GM19468 (cell line): ENCODE data around the gene CNDP1.

ENCODE experiments used
- ATAC-seq: cut with Tn5 transposase; IDR thresholded peaks from one replicate; pipeline ENCODE4 v1.9.1; 2021; ENCODE audit warnings: mild to moderate bottlenecking, moderate library complexity, moderate number of reproducible peaks; ENCODE audit not compliant: unreplicated experiment; ENCODE audit errors: extremely low read depth

The CNDP1 gene

DNA sequence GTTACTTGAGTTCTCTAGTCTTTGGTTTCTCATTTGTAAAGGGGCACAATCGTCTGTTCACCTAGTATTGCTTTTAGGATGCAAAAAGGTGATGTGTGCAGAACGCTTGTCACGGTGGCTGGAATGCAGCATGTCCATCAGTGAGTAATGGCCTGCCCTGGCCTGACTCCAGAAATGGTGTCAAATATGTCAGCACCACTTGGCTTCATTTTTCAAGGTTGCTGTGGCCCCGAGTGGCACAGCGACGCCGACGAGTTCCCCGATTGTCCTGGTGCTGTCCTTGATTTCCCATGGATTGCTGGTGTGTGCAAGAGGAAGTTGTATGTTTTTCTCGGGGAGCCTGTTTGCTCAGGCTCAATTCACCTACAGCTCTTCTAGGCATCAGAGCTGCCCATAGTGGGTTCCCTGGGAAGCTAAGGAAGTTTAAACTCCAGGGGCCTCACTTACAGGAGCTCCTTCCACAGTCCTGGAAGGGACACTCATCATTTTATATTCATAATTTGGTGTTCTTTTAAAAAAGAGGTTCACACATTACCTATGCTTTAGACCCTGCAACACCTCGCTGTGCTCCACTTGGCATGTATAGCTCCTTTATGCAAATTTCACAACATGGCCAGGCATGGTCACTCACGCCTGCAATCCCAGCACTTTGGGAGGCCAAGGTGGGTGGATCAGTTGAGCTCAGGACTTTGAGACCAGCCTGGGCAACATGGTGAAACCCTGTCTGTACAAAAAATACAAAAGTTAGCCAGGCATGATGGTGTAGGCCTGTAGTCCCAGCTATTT lies 37.8 kb downstream of the CNDP1 start:
- ATAC-seq: no peak

DNA sequence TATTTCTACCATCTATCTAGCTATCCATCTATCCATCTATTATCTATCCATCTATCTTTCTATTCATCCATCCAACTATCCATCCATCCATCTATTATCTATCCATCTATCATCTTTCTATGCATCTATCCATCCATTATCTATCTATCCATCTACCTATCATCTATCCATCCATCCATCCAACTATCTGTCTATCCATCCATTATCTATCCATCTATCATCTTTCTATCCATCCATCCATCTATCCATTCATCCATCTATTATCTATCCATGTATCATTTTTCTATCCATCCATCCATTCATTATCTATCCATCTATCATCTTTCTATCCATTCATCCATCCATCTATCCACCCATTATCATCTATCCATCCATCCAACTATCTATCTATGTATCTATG lies 38.8 kb downstream of the CNDP1 start:
- no peak for ATAC-seq

- ATAC-seq: no peak
Measured at GRCh38 chr18:74574916-74575315, 40.6 kb downstream of the CNDP1 start.

DNA sequence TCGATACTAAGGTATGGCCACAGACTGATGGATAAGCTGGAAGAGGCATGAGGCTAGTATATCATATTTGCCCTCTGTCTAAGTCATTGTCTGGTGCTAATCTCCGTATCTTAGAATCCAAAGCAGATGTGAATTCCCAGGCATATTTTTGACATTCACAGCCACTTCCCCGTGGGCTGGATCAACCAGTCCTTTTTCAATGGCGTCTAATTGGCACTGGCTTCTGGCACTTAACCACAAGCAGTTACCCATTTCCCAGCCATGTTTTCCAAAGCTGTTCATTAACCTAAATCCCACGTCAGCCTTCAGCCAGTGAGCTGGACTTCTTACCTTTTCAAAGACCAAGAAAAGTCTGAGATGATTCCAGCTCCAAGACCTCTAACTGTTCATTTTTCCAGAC lies 42.7 kb downstream of the CNDP1 start:
- no peak for ATAC-seq

GRCh38 chr18:74579496-74580065 lies 45.3 kb downstream of the CNDP1 start:
- ATAC-seq: no peak

DNA sequence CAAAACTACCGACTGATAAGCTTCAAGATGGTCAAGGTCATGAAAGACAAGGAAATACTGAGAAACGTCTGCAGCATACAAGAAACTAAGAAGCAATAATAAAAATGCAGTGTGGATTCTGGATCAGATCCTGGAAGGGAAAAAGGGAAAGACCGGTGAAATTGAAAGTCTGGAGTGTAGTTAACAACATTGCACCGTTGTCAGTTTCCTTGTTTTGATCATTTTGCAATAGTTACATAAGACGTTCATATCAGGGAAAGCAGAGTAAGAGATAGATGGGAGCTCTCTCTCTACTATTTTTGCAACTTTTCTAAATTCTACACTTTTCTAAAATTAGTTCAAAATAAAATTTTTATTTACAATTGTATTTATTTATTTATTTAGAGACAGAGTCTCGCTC lies 48.3 kb downstream of the CNDP1 start:
- no peak for ATAC-seq

- ATAC-seq: no peak
Measured at GRCh38 chr18:74587441-74587840, 53.1 kb downstream of the CNDP1 start.

- ATAC-seq: no peak
Measured at GRCh38 chr18:74589021-74589420, 54.7 kb downstream of the CNDP1 start.

- ATAC-seq: no peak
Measured at GRCh38 chr18:74589811-74590210, 55.5 kb downstream of the CNDP1 start.

- no peak for ATAC-seq
Measured at GRCh38 chr18:74590671-74591070, 56.4 kb downstream of the CNDP1 start.

DNA sequence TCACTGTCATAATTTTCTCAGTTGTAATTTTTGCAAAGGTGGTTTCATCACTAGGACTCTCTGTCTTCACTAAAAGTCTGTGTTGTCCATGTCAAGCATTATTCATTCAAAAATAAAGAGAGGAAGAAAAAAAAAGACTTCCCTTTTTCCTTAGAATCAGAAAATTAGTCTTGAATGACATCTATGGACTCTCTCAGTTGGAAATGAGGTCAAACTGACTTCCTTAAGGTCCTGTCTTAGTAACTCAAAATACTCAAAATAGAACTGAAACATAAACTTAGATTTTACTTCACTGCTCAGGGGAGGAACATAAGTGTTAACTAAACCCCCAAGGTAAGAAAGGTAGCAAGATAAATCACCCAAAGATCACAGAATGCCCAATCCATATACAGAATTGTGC lies 61.1 kb downstream of the CNDP1 start:
- no peak for ATAC-seq

GRCh38 chr18:74597034-74597661 lies 62.8 kb downstream of the CNDP1 start:
- ATAC-seq: peak; percentile 10

GRCh38 chr18:74597662-74598349 lies 63.5 kb downstream of the CNDP1 start, which contains the start of gene ZNF407:
ZNF407 (plus strand) TSS chr18:74597870; CDS start chr18:74631020, 33,150 bp downstream.
- peak; percentile 41 for ATAC-seq

- ATAC-seq: peak; percentile 34
Measured at GRCh38 chr18:74598350-74599001, 64.2 kb downstream of the CNDP1 start.

DNA sequence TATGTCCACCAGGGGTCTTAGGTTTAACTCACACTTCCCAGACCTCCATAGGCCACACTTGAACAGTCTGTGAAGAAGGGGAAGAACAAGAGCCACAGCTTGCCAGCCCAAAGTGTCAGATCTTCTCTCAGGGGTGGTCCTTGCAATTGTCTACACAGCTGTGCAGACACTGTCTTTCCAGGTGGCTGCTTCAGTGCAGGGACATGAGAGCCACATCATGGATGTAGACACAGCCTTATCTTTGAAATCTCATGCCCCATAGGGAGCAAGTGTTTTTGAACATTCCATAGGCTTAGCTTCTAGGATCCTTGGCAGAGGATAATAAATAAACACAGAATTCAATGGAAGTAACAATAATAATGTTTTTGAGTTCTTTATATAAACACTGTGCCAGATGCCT lies 70.1 kb downstream of the CNDP1 start:
- no peak for ATAC-seq

DNA sequence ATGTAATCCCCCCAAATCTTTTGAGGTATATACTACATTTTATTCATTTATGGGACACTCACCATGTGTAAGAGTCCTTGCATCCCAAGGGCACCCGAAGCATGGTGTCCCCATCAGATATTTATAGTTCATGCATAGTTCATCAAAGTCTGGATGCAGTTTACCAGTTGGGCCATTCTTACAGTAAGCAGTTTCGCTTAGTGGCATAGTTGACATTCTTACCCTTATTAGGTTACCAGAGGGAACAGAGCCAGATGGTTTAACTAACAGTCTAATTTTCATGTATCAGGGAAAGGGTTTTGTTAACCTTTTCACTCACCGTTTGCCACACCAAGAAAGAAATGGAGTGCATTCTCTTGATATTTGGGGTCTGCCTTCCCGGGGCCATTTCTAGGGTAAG lies 70.5 kb downstream of the CNDP1 start:
- no peak for ATAC-seq

- no peak for ATAC-seq
Measured at GRCh38 chr18:74608681-74609080, 74.4 kb downstream of the CNDP1 start.

DNA sequence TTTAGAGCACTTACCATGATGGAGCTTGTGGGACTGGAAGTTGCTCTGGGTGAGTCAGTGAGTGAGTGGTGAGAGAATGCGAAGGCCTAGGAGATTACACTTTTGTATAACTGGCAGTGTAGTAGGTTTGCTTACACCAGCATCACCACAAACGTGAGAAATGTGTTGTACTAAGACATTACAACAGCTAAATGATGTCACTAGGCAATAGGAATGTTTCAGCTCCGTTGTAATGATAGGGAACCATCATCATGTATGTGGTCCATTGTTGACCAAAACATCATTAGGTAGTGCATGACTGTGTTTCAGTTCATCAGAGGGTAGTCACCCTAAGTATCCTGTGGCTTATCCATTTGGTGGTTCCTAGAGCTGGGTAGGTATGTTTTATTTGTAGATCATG lies 75.2 kb downstream of the CNDP1 start:
- no peak for ATAC-seq

DNA sequence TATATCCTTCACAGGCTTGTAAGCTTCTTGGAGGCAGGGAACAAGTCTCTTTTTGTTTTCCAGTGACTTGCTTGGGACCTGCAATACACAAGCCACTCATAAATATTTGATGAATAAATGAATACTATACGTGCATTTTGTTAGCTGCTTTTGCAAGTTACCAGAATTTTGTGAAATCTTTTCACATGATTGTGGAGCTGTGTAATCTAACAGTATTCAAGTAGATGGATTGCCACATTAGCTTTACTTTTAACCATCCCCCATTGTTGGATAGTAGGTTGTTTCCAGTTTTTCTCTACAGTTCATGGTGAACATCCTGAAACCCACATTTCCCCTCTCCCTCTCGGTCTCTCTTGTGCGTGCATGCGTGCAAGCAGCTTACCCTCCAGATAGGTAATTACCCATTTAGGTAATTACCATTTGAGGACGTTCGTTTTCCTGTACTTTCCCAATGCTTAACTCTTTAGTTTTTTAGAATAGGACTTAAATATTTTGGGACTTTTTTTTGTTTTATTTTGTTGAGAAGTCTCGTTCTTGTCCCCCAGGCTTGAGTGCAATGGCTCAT lies 75.8 kb downstream of the CNDP1 start:
- ATAC-seq: no peak

GRCh38 chr18:74610860-74611259 lies 76.6 kb downstream of the CNDP1 start:
- no peak for ATAC-seq
